C4-2B (cell line): ENCODE results near the gene GNAT3.

ENCODE experiments used
- H3K27ac ChIP-seq: fragments of 450-650 bp; 2 replicates; pipeline ENCODE4 v1.5.1; 2017
- ZFX ChIP-seq: fragments of 450-650 bp; IDR thresholded peaks from 2 replicates; pipeline ENCODE4 v1.6.1; 2017
- TF ChIP-seq, protein P1 (sequence below): fragments of 450-650 bp; conservative IDR thresholded peaks from 2 replicates; pipeline ENCODE4 v1.5.1; 2017; ENCODE audit warnings: mild to moderate bottlenecking

Gene GNAT3

DNA sequence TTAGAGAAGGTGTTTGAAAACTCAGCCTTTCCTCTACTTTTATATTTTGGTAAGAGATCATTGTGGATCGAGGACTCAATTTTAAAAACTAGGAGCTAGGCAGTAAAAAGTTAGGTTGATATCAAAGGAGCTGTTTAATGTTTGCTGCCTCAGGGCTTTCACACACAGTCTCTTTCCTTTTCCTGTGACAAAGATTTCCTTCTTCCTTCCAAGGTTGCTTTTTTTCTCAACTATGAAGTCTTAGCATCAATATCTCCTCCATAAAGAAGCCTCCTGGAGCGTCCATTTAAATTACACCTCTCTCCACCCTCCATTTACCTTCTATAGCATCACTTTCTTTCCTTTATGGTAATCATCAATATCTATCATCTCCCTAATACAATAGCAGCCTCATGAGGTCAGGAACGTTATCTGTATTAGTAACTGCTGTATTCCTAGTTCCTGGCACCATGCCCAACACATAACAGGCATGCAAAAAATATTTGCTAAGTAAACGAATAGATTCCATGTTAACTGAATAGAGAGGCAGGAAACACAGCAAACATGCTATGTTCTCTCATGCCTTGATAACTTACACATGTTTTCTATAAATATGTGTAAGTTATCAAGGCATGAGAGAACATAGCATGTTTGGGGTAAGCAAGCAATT is 48.5 kb downstream of the GNAT3 start:
- TF ChIP-seq ZFX: no peak
- TF ChIP-seq, protein P1, sequence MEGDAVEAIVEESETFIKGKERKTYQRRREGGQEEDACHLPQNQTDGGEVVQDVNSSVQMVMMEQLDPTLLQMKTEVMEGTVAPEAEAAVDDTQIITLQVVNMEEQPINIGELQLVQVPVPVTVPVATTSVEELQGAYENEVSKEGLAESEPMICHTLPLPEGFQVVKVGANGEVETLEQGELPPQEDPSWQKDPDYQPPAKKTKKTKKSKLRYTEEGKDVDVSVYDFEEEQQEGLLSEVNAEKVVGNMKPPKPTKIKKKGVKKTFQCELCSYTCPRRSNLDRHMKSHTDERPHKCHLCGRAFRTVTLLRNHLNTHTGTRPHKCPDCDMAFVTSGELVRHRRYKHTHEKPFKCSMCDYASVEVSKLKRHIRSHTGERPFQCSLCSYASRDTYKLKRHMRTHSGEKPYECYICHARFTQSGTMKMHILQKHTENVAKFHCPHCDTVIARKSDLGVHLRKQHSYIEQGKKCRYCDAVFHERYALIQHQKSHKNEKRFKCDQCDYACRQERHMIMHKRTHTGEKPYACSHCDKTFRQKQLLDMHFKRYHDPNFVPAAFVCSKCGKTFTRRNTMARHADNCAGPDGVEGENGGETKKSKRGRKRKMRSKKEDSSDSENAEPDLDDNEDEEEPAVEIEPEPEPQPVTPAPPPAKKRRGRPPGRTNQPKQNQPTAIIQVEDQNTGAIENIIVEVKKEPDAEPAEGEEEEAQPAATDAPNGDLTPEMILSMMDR: no peak
- H3K27ac ChIP-seq: no peak overlapping the region

DNA sequence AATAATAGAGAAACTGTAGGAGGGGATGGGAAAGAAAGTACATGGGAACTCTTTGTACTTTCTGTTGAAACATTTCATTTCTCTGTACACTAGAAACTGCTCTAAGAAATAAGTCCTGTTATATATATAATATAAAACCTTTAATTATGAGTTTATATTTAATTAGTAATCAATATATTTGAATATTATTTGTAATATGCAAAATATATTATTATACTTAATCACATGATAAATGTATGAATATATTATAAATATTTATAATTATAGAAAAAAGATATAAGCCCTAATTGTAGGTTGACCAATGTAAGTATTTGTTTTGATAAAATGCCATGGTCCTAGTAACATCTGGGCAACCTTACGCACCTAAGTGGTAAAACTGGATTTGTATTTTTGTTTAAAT is 51.0 kb downstream of the GNAT3 start:
- TF ChIP-seq, protein P1: no peak
- no peak for TF ChIP-seq ZFX

GRCh38 chr7:80459776-80460510 is 51.9 kb downstream of the GNAT3 start:
- no peak overlapping the region for H3K27ac ChIP-seq
- TF ChIP-seq, protein P1: no peak
- no peak for TF ChIP-seq ZFX

More for the DNA sequence above, 51.0 kb downstream of the GNAT3 start:
- H3K27ac ChIP-seq: no peak overlapping the region

GRCh38 chr7:80458822-80459725 is 52.8 kb downstream of the GNAT3 start:
- TF ChIP-seq, protein P1: no peak
- TF ChIP-seq ZFX: no peak
- H3K27ac ChIP-seq: no peak overlapping the region

DNA sequence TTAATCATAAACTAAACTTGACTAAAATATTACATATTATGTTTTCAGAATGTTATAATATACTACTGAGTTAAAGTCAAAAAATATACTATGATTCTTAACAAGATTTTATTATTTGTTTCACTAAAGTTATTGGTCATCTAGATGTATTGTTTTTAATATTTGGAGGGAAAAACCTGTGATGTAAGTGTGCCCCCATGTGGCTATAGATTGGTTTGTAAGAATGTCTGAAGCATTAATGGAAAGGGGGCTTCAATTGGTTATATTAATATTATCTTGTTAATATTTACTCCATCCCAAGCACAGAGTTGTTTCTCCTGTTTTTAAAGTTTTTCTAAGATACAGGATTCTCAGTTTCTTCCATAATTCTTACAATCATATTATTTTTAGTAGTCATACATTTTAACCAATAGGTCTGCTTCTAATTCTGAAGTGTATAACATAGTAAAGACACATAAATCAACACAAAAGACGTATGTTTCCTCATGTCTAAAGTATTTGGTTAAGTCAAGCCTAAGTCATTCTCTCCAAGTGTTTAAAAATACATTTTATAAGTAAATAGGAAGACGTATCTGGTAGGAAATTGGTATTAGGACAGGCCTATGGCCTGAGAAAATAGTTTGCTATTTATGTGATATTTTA is 58.0 kb downstream of the GNAT3 start:
- no peak overlapping the region for H3K27ac ChIP-seq
- no peak for TF ChIP-seq ZFX
- TF ChIP-seq, protein P1: peak; percentile 86

DNA sequence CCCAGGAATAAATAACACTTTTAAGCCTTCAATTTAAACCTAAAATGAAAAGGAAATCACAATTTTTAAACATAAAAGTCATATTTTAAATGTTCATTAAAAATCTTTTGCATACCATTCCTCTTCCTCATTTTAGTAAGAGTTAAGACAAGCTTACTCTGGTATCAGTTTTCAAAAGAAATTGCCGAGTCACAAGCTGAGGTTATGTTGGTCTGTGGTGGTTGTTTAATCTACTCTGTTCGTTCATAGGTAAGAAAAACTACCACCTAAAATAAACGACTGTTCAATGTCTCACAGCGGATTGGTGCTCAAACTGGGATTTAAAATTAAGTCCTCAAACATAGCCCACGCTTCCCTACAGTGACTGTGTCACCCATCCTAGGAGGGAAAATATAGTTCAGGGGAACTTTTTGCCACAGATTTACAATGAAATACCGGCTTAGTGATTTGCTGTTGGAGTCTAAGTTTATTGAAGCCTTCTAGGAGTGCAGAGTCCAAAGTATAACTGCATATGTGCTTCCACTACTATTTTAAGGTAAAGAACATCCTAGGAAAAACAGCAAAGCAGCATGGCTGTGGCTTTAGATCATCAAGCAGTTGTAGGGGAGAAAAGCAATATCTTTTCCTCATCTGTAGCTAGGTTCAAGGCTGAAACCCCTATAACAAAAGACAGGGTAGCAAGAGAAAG is 61.1 kb downstream of the GNAT3 start:
- H3K27ac ChIP-seq: no peak overlapping the region
- TF ChIP-seq ZFX: no peak
- TF ChIP-seq, protein P1: no peak
